Mucosa of rectum (tissue), 2 donors: ENCODE results near the gene OSBP2.
"Not testable (repeated sequence)": the region's sequence is repeated elsewhere in the genome, so short reads cannot be mapped to it uniquely, and the experiment has no call there.

ENCODE experiments used
- H3K27ac ChIP-seq, 2 donors: one replicate each; pipeline ENCODE4 v1.7.0; 2013; ENCODE audit warnings: inconsistent platforms in 2 of 2, low read depth in 2 of 2, low read length in 2 of 2
- H3K27me3 ChIP-seq, 2 donors: one replicate each; pipeline ENCODE4 v1.7.0; 2013; ENCODE audit warnings: low read length in 2 of 2; ENCODE audit not compliant: control insufficient read depth in 2 of 2, insufficient read depth in 2 of 2
- H3K36me3 ChIP-seq, 2 donors: one replicate each; pipeline ENCODE4 v1.7.0; 2013; ENCODE audit warnings: low read length in 2 of 2; ENCODE audit not compliant: control insufficient read depth in 2 of 2, insufficient read depth in 2 of 2
- H3K4me1 ChIP-seq, 2 donors: one replicate each; pipeline ENCODE4 v1.7.0; 2013; ENCODE audit warnings: low read length in 2 of 2, mild to moderate bottlenecking in 1 of 2; ENCODE audit not compliant: control insufficient read depth in 2 of 2, insufficient read depth in 2 of 2
- H3K4me3 ChIP-seq, 2 donors: one replicate each; pipeline ENCODE4 v1.7.0; 2013; ENCODE audit warnings: low read length in 2 of 2
- H3K9ac ChIP-seq, 2 donors: one replicate each; pipeline ENCODE4 v1.7.0; 2013; ENCODE audit warnings: low read length in 2 of 2, low read depth in 1 of 2, mild to moderate bottlenecking in 1 of 2
- H3K9me3 ChIP-seq, 2 donors: one replicate each; pipeline ENCODE4 v1.7.0; 2013; ENCODE audit warnings: low read length in 2 of 2; ENCODE audit not compliant: control insufficient read depth in 2 of 2
- donor health status: healthy.
- donor health status: Normal muscosa, but diverticular disease.

The OSBP2 gene

DNA sequence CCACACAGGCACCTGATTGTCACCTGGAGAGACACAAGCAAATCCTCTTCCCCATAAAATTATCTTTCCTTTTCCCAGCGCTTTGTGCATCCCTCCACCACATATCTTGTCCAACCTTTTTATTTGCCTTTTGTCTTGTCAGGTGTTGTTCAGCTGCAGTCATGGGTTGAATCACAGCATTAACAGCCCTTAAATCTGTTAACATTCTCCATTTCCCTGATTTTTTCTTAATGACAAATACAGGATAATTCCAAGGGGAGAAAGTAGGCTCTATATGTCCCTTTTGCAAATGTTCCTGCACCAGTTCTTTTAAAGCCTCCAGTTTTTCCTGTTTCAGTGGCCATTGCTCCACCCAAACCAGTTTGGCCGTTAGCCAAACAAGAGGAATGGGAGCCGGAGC, 18.1 kb upstream of the OSBP2 start:
- H3K4me1 ChIP-seq: peaks cover 5 to 13% of the 10 kb centered on the region in 2 donors
- H3K27me3 ChIP-seq, H3K9me3 ChIP-seq, H3K4me3 ChIP-seq, H3K27ac ChIP-seq, H3K9ac ChIP-seq, H3K36me3 ChIP-seq: not testable (repeated sequence)

- H3K36me3 ChIP-seq, H3K9me3 ChIP-seq, H3K27me3 ChIP-seq, H3K4me3 ChIP-seq, H3K27ac ChIP-seq, H3K9ac ChIP-seq: not testable (repeated sequence)
- H3K4me1 ChIP-seq: peaks cover 7 to 13% of the 10 kb centered on the region in 2 donors
These were observed 14.6 kb upstream of the OSBP2 start for GRCh38 chr22:30679895-30680690.

GRCh38 chr22:30680991-30681770, 13.5 kb upstream of the OSBP2 start:
- no peaks in the 10 kb centered on the region for H3K27me3 ChIP-seq
- H3K9me3 ChIP-seq: no peaks in the 10 kb centered on the region
- no peak overlapping the region for H3K4me3 ChIP-seq
- peaks cover 12 to 13% of the 10 kb centered on the region in 2 donors for H3K4me1 ChIP-seq
- no peak overlapping the region for H3K9ac ChIP-seq
- peak overlapping the region in 1 of 2 donors; percentile 4 for H3K27ac ChIP-seq
- no peaks in the 10 kb centered on the region for H3K36me3 ChIP-seq

- Histone ChIP-seq H3K4me3 (no peak overlapping the region), H3K36me3 (no peaks in the 10 kb centered on the region), H3K9me3 (no peaks in the 10 kb centered on the region), H3K9ac (no peak overlapping the region), H3K27ac (no peak overlapping the region), H3K4me1 (peaks cover 12 to 13% of the 10 kb centered on the region in 2 donors), H3K27me3 (no peaks in the 10 kb centered on the region)
These were observed 12.8 kb upstream of the OSBP2 start for GRCh38 chr22:30681831-30682230.

GRCh38 chr22:30685178-30685577, 9.5 kb upstream of the OSBP2 start:
- no peaks in the 10 kb centered on the region for H3K36me3 ChIP-seq
- H3K27ac ChIP-seq: no peak overlapping the region
- H3K9ac ChIP-seq: no peak overlapping the region
- H3K4me1 ChIP-seq: peaks cover 8 to 12% of the 10 kb centered on the region in 2 donors
- no peaks in the 10 kb centered on the region for H3K27me3 ChIP-seq
- H3K9me3 ChIP-seq: no peaks in the 10 kb centered on the region
- H3K4me3 ChIP-seq: no peak overlapping the region

GRCh38 chr22:30687358-30687757, 7.3 kb upstream of the OSBP2 start:
- H3K27me3 ChIP-seq: no peaks in the 10 kb centered on the region

DNA sequence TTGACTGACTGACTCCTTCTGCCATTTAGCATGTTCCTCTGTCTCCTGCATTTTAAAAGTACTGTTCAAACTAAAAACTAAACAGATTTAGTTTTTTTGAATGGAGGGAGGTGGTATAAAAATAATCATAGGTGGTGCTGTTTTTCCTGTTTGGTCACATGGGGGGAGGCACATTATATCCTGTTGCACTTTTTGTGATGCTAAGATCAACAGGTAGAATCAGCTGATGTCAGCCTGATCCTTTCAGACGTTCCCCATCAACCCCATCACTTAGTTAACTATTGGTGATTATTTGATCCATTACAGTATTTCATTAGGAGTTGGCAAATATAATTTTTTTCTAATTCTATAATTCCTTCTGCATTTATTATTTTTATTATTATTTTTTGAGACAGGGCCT, 5.1 kb upstream of the OSBP2 start:
- Histone ChIP-seq H3K4me1 (peaks cover 6 to 7% of the 10 kb centered on the region in 2 donors), H3K27me3 (no peaks in the 10 kb centered on the region), H3K4me3 (no peak overlapping the region), H3K36me3 (no peaks in the 10 kb centered on the region), H3K27ac (no peak overlapping the region), H3K9ac (no peak overlapping the region), H3K9me3 (no peaks in the 10 kb centered on the region)

More at GRCh38 chr22:30687358-30687757, 7.3 kb upstream of the OSBP2 start:
- Histone ChIP-seq H3K4me1 (peaks cover 0 to 7% of the 10 kb centered on the region in 2 donors), H3K9me3 (no peaks in the 10 kb centered on the region), H3K36me3 (no peaks in the 10 kb centered on the region), H3K4me3 (no peak overlapping the region), H3K9ac (no peak overlapping the region), H3K27ac (no peak overlapping the region)

- peaks cover 6 to 12% of the 10 kb centered on the region in 2 donors for H3K4me1 ChIP-seq
- no peaks in the 10 kb centered on the region for H3K9me3 ChIP-seq
- no peaks in the 10 kb centered on the region for H3K27me3 ChIP-seq
- H3K4me3 ChIP-seq: no peak overlapping the region
- H3K9ac ChIP-seq: no peak overlapping the region
- no peaks in the 10 kb centered on the region for H3K36me3 ChIP-seq
- H3K27ac ChIP-seq: no peak overlapping the region
These were observed 3.5 kb upstream of the OSBP2 start for GRCh38 chr22:30691204-30691603.

DNA sequence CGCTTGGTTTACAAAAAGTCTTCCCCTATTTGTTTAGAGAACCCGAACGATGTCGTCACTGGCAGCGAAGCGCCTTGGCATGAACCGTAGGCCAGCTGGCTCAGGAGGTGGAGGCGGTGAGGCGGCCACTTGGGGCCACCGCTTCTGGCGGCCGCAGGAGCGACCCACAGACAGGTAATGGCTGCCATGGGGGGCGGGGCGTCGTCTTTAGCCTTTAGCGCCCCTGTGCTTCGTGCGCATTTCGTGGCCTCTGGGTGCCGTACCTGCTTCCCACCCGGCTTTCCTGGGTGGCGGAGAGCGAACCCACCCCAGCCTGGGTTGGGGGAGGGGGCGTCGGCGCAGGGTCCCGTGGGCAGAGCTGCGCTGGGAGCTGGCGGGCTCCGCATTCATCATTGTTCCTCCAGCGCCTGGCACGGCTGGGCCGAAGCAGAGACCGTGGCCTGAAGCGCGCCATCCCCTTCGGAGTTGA, 469 bp upstream of the OSBP2 start:
- H3K4me1 ChIP-seq: peaks cover 6 to 12% of the 10 kb centered on the region in 2 donors
- H3K9me3 ChIP-seq: no peaks in the 10 kb centered on the region
- H3K27me3 ChIP-seq: no peaks in the 10 kb centered on the region
- peak overlapping the region; percentile 72 to 77 for H3K9ac ChIP-seq
- no peaks in the 10 kb centered on the region for H3K36me3 ChIP-seq
- H3K4me3 ChIP-seq: peak overlapping the region; percentile 75 to 78
- peak overlapping the region; percentile 74 to 85 for H3K27ac ChIP-seq

- peak overlapping the region; percentile 68 to 74 for H3K4me3 ChIP-seq
- H3K27ac ChIP-seq: no peak overlapping the region
- peaks cover 6 to 12% of the 10 kb centered on the region in 2 donors for H3K4me1 ChIP-seq
- peak overlapping the region; percentile 47 to 81 for H3K9ac ChIP-seq
- H3K27me3 ChIP-seq: no peaks in the 10 kb centered on the region
- H3K9me3 ChIP-seq: no peaks in the 10 kb centered on the region
- no peaks in the 10 kb centered on the region for H3K36me3 ChIP-seq
These were observed 727 bp downstream of the OSBP2 start for GRCh38 chr22:30695351-30695851.
